SU-DHL-6 (cell line): Measurements from ENCODE around the gene NDUFS5.

Source experiments
- EZH2phosphoT487 ChIP-seq: fragments of 200-600 bp; sonication (generic), shearing (Covaris generic); conservative IDR thresholded peaks from 2 replicates; pipeline ENCODE4 v1.6.1; 2018; ENCODE audit warnings: mild to moderate bottlenecking, antibody characterized with exemption, low read length, moderate library complexity, mixed read lengths
- TF ChIP-seq, protein P1 (sequence below): fragments of 200-600 bp; sonication (generic); IDR thresholded peaks from one replicate; pipeline ENCODE4 v1.5.1; 2017; ENCODE audit warnings: antibody characterized with exemption, mild to moderate bottlenecking, low read length, moderate library complexity; ENCODE audit not compliant: insufficient read depth, poor library complexity, severe bottlenecking

DNA sequence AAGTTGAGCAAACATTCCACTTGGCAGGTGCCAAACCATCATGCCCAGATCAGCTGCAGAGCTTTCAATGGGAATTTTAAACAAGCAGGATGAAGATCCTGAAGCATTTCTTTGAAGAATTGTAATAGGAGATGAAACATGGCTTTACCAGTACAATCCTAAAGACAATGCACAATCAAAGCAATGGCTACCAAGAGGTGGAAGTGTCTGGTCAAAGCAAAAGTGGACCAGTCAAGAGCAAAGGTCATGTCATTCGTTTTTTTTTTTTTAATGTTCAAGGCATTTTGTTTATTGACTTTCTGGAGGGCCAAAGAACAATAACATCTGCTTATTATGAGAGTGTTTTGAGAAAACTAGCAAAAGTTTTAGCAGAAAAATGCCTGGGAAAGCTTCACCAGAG is 3.0 kb upstream of the NDUFS5 start:
- TF ChIP-seq, protein P1, sequence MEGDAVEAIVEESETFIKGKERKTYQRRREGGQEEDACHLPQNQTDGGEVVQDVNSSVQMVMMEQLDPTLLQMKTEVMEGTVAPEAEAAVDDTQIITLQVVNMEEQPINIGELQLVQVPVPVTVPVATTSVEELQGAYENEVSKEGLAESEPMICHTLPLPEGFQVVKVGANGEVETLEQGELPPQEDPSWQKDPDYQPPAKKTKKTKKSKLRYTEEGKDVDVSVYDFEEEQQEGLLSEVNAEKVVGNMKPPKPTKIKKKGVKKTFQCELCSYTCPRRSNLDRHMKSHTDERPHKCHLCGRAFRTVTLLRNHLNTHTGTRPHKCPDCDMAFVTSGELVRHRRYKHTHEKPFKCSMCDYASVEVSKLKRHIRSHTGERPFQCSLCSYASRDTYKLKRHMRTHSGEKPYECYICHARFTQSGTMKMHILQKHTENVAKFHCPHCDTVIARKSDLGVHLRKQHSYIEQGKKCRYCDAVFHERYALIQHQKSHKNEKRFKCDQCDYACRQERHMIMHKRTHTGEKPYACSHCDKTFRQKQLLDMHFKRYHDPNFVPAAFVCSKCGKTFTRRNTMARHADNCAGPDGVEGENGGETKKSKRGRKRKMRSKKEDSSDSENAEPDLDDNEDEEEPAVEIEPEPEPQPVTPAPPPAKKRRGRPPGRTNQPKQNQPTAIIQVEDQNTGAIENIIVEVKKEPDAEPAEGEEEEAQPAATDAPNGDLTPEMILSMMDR, result no peak
- no peak for TF ChIP-seq EZH2phosphoT487
